AG04450 (cell line): ENCODE results near the gene TULP4. TPM values are rescaled to one million over a fixed set of nuclear protein-coding genes. Genes with fewer than 3 reads are reported as not detected.

Experiments
- CTCF ChIA-PET: fragments of 300-600, 350-600 bp; formaldehyde crosslinking; extraction: SDS; loops from one replicate; lab custom pipeline; 2022; ENCODE audit warnings: antibody characterized with exemption, inconsistent platforms; lab: Charles Lee
- POLR2A ChIA-PET: fragments of 350-600 bp; formaldehyde crosslinking; extraction: SDS; loops from one replicate; lab custom pipeline; 2021; ENCODE audit warnings: antibody characterized with exemption, inconsistent platforms; lab: Yijun Ruan, JAX
- DNase-seq: peaks from one replicate; pipeline ENCODE4 v3.0.0-alpha.2; 2011; ENCODE audit warnings: low read depth, low spot score
- H3K27ac ChIP-seq: one replicate; pipeline ENCODE4 v1.5.1; 2012; ENCODE audit warnings: low read depth, low read length, control low read depth
- H3K27me3 ChIP-seq: one replicate; pipeline ENCODE4 v1.6.0; 2012; ENCODE audit warnings: low read length; ENCODE audit not compliant: control insufficient read depth, insufficient read depth
- H3K4me3 ChIP-seq: 2 replicates; pipeline ENCODE4 v1.5.1; 2011; ENCODE audit warnings: mild to moderate bottlenecking, low read depth, low read length, control low read depth
- H3K9me3 ChIP-seq: 2 replicates; pipeline ENCODE4 v1.5.1; 2012; ENCODE audit warnings: low read length; ENCODE audit not compliant: control insufficient read depth, insufficient read depth
- CTCF ChIP-seq: IDR thresholded peaks from 2 replicates; pipeline ENCODE4 v1.5.1; 2011; ENCODE audit warnings: low read depth, low read length, control low read depth, inconsistent platforms
- polyA plus RNA-seq: library from polyadenylated mRNA; depleted of rRNA; stranded (reverse); fragments of >200 nt; gene quantifications from 2 replicates; pipeline ENCODE4 v1.2.3, GENCODE V29; 2011

The TULP4 gene
- polyA plus RNA-seq, 1 experiment = 15.9 TPM

DNA sequence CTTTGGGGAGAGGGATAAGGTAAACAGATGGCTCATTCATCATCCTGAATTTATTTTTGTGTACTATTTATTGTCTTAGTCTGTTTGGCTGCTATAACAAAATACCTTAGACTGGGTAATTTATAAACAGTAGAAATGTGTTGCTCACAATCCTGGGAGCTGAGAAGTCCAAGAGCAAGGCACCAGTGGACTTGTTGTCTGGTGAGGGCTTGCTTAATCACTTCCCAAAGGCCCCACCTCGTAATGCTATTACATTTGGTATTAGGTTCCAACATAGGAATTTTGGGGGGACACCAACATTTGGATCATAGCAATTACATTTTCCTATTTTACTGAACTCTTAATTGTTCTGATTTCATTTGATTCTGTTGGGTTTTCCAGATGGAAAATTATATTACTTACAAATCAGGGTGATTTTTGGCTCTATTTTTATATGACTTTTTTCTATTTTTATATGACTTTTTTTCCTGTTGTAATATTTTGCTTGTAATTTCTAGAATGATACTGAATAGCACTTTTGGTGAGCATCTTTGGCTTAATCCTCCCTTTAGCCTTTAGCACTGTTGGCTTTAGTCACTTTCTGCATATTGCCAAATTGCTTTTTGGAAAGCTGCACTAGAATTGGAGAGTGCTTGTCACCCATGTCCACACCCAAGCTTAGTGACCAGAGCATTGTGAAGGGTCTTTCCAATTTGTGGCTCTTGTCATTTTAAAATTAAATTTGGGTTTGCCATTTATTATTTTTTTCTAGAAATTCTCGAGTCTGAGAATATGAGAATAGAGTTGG, 43.7 kb upstream of the TULP4 start:
- Histone ChIP-seq H3K9me3 (no peaks in the 10 kb centered on the region), H3K4me3 (no peak overlapping the region), H3K27me3 (no peaks in the 10 kb centered on the region), H3K27ac (no peak overlapping the region)
- ChIA-PET CTCF (interaction anchor here (2.0 kb wide), 1 partner anchor 47 kb away, joined by 4 read pairs; no protein-coding TSS in a partner anchor), POLR2A (no interaction called here)
- DNase-seq = no peak
- TF ChIP-seq CTCF = no peak

DNA sequence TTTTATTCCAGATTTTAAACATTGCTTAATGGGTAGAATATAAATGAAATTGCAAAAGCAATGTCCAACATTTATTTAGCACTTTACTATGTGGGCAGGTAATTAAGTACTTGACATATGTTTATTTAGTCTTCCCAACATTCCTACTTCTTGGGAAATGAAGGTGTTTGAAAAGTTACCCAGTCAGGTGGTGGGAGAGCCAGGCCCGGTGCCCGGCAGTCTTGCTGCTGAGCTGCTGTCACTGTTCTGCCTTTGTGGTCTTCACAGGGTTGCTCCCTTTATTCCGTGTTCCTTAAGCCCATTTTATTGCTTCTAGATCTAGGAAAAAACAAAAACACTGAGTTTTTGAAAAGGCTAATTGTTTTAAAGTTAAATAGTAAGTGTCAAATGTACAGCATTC, 42.6 kb upstream of the TULP4 start:
- ChIA-PET POLR2A (no interaction called here), CTCF (interaction anchor here (2.0 kb wide), 1 partner anchor 48 kb away, joined by 4 read pairs; no protein-coding TSS in a partner anchor)
- no peak overlapping the region for H3K27ac ChIP-seq
- no peak for TF ChIP-seq CTCF
- no peaks in the 10 kb centered on the region for H3K9me3 ChIP-seq
- no peak for DNase-seq
- no peaks in the 10 kb centered on the region for H3K27me3 ChIP-seq
- H3K4me3 ChIP-seq = no peak overlapping the region

- POLR2A ChIA-PET = no interaction called here
- DNase-seq = no peak
- no peak for TF ChIP-seq CTCF
- CTCF ChIA-PET = interaction anchor here (2.0 kb wide), 1 partner anchor 49 kb away, joined by 4 read pairs; no protein-coding TSS in a partner anchor
- no peaks in the 10 kb centered on the region for H3K9me3 ChIP-seq
- no peak overlapping the region for H3K27ac ChIP-seq
- no peak overlapping the region for H3K4me3 ChIP-seq
- H3K27me3 ChIP-seq = no peaks in the 10 kb centered on the region
Measured at GRCh38 chr6:158270389-158271127, 41.7 kb upstream of the TULP4 start.

GRCh38 chr6:158272324-158272723, 39.9 kb upstream of the TULP4 start:
- ChIA-PET CTCF (interaction anchor here (0.9 kb wide), 1 partner anchor 51 kb away, joined by 3 read pairs; no protein-coding TSS in a partner anchor), POLR2A (no interaction called here)

More at GRCh38 chr6:158272324-158272723, 39.9 kb upstream of the TULP4 start:
- no peak for DNase-seq
- Histone ChIP-seq H3K4me3 (no peak overlapping the region), H3K27me3 (no peaks in the 10 kb centered on the region), H3K9me3 (no peaks in the 10 kb centered on the region), H3K27ac (no peak overlapping the region)
- no peak for TF ChIP-seq CTCF
